Astrocyte (in vitro differentiated cells and primary cell): Measurements from ENCODE around the gene CRYBG3. TPM values are rescaled to one million over a fixed set of nuclear protein-coding genes. Genes with fewer than 3 reads are reported as not detected.

ENCODE experiments used
- DNase-seq: peaks from one replicate; pipeline ENCODE4 v3.0.0-alpha.2; 2010; ENCODE audit warnings: low read depth
- FAIRE-seq: peaks from 2 replicates; lab custom pipeline; 2011; peaks lifted over from hg19 to GRCh38; lab: Jason Lieb, UNC
- H2AFZ ChIP-seq: 2 replicates; pipeline ENCODE4 v1.6.0; 2012; ENCODE audit warnings: low read depth, low read length, inconsistent platforms
- H3K27ac ChIP-seq: 2 replicates; pipeline ENCODE4 v1.5.1; 2011; ENCODE audit warnings: low read depth, low read length, inconsistent platforms
- H3K27me3 ChIP-seq: 2 replicates; pipeline ENCODE4 v1.6.0; 2011; ENCODE audit warnings: low read length, inconsistent platforms; ENCODE audit not compliant: insufficient read depth
- H3K36me3 ChIP-seq: 2 replicates; pipeline ENCODE4 v1.5.1; 2011; ENCODE audit warnings: low read length, inconsistent platforms; ENCODE audit not compliant: insufficient read depth
- H3K4me1 ChIP-seq: 2 replicates; pipeline ENCODE4 v1.5.1; 2011; ENCODE audit warnings: low read length, inconsistent platforms; ENCODE audit not compliant: insufficient read depth
- H3K4me2 ChIP-seq: 2 replicates; pipeline ENCODE4 v1.6.0; 2012; ENCODE audit warnings: low read length, inconsistent platforms
- H3K4me3 ChIP-seq: 2 replicates; pipeline ENCODE4 v1.5.1; 2011; ENCODE audit warnings: low read depth, mild to moderate bottlenecking, low read length, inconsistent platforms; ENCODE audit not compliant: insufficient read depth
- H3K79me2 ChIP-seq: 2 replicates; pipeline ENCODE4 v1.6.0; 2012; ENCODE audit warnings: mild to moderate bottlenecking, low read length, inconsistent platforms; ENCODE audit not compliant: insufficient read depth
- H3K9ac ChIP-seq: 2 replicates; pipeline ENCODE4 v1.6.0; 2012; ENCODE audit warnings: mild to moderate bottlenecking, low read length, inconsistent platforms
- H3K9me3 ChIP-seq: 2 replicates; pipeline ENCODE4 v1.5.1; 2012; ENCODE audit warnings: low read depth, mild to moderate bottlenecking, low read length, inconsistent platforms; ENCODE audit not compliant: insufficient read depth
- H4K20me1 ChIP-seq: 2 replicates; pipeline ENCODE4 v1.6.0; 2012; ENCODE audit warnings: low read length, inconsistent platforms; ENCODE audit not compliant: insufficient read depth
- H3K27ac Mint-ChIP-seq: one replicate; pipeline ENCODE4 v1.8.0; 2021; ENCODE audit warnings: mild to moderate bottlenecking, mixed read lengths; ENCODE audit not compliant: unreplicated experiment
- H3K27me3 Mint-ChIP-seq: one replicate; pipeline ENCODE4 v1.8.0; 2021; ENCODE audit warnings: low read depth, mixed read lengths; ENCODE audit not compliant: unreplicated experiment
- H3K36me3 Mint-ChIP-seq: one replicate; pipeline ENCODE4 v1.8.0; 2021; ENCODE audit warnings: low read depth, mixed read lengths; ENCODE audit not compliant: unreplicated experiment
- H3K4me1 Mint-ChIP-seq: one replicate; pipeline ENCODE4 v1.8.0; 2021; ENCODE audit warnings: low read depth, mixed read lengths; ENCODE audit not compliant: unreplicated experiment
- H3K4me3 Mint-ChIP-seq: one replicate; pipeline ENCODE4 v1.8.0; 2021; ENCODE audit warnings: mild to moderate bottlenecking, moderate library complexity, mixed read lengths; ENCODE audit not compliant: unreplicated experiment
- H3K9me3 Mint-ChIP-seq: one replicate; pipeline ENCODE4 v1.8.0; 2021; ENCODE audit warnings: mild to moderate bottlenecking, mixed read lengths; ENCODE audit not compliant: unreplicated experiment
- EZH2 ChIP-seq: IDR thresholded peaks from 2 replicates; pipeline ENCODE4 v1.6.1; 2012; ENCODE audit warnings: mild to moderate bottlenecking, low read length, inconsistent platforms; ENCODE audit not compliant: insufficient read depth
- total RNA-seq: library from RNA; stranded (reverse); gene quantifications from 2 replicates; pipeline ENCODE4 v1.2.1, GENCODE V29; 2021
- TF ChIP-seq, protein P1 (sequence below): IDR thresholded peaks from 2 replicates; pipeline ENCODE4 v1.5.1; 2011; ENCODE audit warnings: low read depth, mild to moderate bottlenecking, inconsistent platforms, low read length, moderate library complexity; ENCODE audit not compliant: insufficient read depth

CRYBG3 gene
- total RNA-seq, 1 donor from 2014 or later, result 13.0 TPM

DNA sequence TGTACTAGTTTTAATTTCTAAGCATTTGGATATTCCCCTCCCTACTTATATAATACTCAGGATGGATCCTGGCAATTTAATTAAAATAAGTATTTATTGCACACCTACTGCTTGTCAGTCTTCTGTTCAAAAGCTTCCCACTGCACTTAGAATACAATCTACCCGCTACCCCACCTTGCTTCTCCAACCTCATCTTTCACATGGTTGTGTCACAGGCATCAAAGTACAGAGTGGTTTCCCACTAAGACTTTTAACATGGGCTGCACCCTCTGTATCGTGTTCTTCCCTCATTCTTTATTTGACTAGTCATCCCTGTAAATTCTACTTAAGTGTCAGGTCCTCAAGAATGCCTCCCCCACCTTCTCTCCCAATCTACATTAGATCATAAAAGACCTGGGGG, 115.4 kb downstream of the CRYBG3 start:
- no peaks in the 10 kb centered on the region for H3K9me3 Mint-ChIP-seq
- Histone ChIP-seq H3K4me3 (no peak overlapping the region), H3K9me3 (no peaks in the 10 kb centered on the region), H3K4me1 (no peaks in the 10 kb centered on the region), H3K4me2 (no peak overlapping the region), H4K20me1 (no peaks in the 10 kb centered on the region), H3K27me3 (no peaks in the 10 kb centered on the region), H2AFZ (no peak overlapping the region), H3K36me3 (peaks cover 14% of the 10 kb centered on the region), H3K9ac (no peak overlapping the region), H3K79me2 (no peaks in the 10 kb centered on the region), H3K27ac (no peak overlapping the region)
- TF ChIP-seq, protein P1, sequence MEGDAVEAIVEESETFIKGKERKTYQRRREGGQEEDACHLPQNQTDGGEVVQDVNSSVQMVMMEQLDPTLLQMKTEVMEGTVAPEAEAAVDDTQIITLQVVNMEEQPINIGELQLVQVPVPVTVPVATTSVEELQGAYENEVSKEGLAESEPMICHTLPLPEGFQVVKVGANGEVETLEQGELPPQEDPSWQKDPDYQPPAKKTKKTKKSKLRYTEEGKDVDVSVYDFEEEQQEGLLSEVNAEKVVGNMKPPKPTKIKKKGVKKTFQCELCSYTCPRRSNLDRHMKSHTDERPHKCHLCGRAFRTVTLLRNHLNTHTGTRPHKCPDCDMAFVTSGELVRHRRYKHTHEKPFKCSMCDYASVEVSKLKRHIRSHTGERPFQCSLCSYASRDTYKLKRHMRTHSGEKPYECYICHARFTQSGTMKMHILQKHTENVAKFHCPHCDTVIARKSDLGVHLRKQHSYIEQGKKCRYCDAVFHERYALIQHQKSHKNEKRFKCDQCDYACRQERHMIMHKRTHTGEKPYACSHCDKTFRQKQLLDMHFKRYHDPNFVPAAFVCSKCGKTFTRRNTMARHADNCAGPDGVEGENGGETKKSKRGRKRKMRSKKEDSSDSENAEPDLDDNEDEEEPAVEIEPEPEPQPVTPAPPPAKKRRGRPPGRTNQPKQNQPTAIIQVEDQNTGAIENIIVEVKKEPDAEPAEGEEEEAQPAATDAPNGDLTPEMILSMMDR, result no peak
- no peak for TF ChIP-seq EZH2
- H3K36me3 Mint-ChIP-seq, result peaks cover 2% of the 10 kb centered on the region
- peaks cover 4% of the 10 kb centered on the region for H3K4me1 Mint-ChIP-seq
- DNase-seq (no peak), FAIRE-seq (no peak)
- no peak overlapping the region for H3K27ac Mint-ChIP-seq
- H3K4me3 Mint-ChIP-seq, result no peak overlapping the region
- H3K27me3 Mint-ChIP-seq, result no peaks in the 10 kb centered on the region

DNA sequence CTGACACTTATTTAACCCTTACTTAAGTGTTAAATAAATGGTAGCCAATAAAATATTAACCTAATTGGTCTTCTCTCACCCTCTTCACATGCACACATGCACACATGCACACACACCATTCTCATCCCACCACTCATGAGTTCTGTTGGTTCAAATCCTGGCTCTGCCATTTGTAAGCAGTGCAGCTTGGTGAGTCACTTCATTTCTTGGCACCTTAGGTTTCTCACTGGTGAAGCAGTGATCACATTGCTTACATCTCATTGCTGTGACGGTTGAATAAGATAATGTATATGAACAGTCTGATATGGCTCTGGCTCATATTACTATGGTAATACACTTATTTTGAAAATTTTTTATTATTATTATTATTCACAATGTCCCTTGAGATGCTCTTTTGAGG, 116.6 kb downstream of the CRYBG3 start:
- peaks cover 21% of the 10 kb centered on the region for H3K36me3 ChIP-seq
- no peak overlapping the region for H3K4me3 Mint-ChIP-seq
- H3K79me2 ChIP-seq, result no peaks in the 10 kb centered on the region
- no peak overlapping the region for H3K27ac Mint-ChIP-seq
- H3K36me3 Mint-ChIP-seq, result peaks cover 5% of the 10 kb centered on the region
- no peak overlapping the region for H3K27ac ChIP-seq
- no peak overlapping the region for H2AFZ ChIP-seq
- no peaks in the 10 kb centered on the region for H3K27me3 Mint-ChIP-seq
- no peaks in the 10 kb centered on the region for H3K9me3 ChIP-seq
- H3K4me3 ChIP-seq, result no peak overlapping the region
- H3K9me3 Mint-ChIP-seq, result no peaks in the 10 kb centered on the region
- no peak overlapping the region for H3K9ac ChIP-seq
- H3K4me1 Mint-ChIP-seq, result no peaks in the 10 kb centered on the region
- TF ChIP-seq, protein P1, result no peak
- TF ChIP-seq EZH2, result no peak
- no peaks in the 10 kb centered on the region for H3K4me1 ChIP-seq
- H3K27me3 ChIP-seq, result no peaks in the 10 kb centered on the region
- no peak overlapping the region for H3K4me2 ChIP-seq
- FAIRE-seq (no peak), DNase-seq (peak; percentile 20)
- H4K20me1 ChIP-seq, result no peaks in the 10 kb centered on the region

DNA sequence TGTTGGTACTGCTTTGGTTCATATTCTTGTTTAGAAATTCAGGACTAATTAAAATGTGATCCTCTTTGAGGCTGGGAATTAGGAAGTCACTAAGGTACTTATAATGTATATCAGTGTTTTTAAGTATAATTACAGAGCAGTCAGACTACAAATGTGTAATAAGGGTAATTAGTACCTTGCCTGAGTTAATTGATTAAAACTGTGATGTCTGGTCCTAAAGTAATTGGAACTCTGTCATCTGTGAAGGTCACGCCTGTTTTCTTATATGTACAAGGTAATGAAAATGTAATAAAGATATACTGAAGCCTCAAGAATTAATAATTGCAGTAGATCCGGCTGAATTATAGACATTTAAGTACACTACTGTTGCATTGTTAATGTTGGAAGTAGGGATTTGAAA, 117.6 kb downstream of the CRYBG3 start:
- H3K4me2 ChIP-seq, result no peak overlapping the region
- H3K9ac ChIP-seq, result no peak overlapping the region
- no peaks in the 10 kb centered on the region for H3K4me1 ChIP-seq
- no peak for FAIRE-seq
- no peaks in the 10 kb centered on the region for H4K20me1 ChIP-seq
- H2AFZ ChIP-seq, result no peak overlapping the region
- no peak overlapping the region for H3K27ac ChIP-seq
- H3K36me3 ChIP-seq, result peaks cover 23% of the 10 kb centered on the region
- no peak overlapping the region for H3K4me3 Mint-ChIP-seq
- H3K4me3 ChIP-seq, result no peak overlapping the region
- no peak for DNase-seq
- H3K27me3 Mint-ChIP-seq, result no peaks in the 10 kb centered on the region
- no peaks in the 10 kb centered on the region for H3K4me1 Mint-ChIP-seq
- H3K27me3 ChIP-seq, result no peaks in the 10 kb centered on the region
- no peaks in the 10 kb centered on the region for H3K9me3 Mint-ChIP-seq
- H3K36me3 Mint-ChIP-seq, result peaks cover 5% of the 10 kb centered on the region
- no peak for TF ChIP-seq EZH2
- TF ChIP-seq, protein P1, result no peak
- H3K9me3 ChIP-seq, result no peaks in the 10 kb centered on the region
- no peaks in the 10 kb centered on the region for H3K79me2 ChIP-seq
- no peak overlapping the region for H3K27ac Mint-ChIP-seq
